ENCODE results near the gene TSEN54. TPM values are rescaled to one million over a fixed set of nuclear protein-coding genes. Genes with fewer than 3 reads are reported as not detected.

The TSEN54 gene
- total RNA-seq, 1 experiment from 2014 or later: 36.6 TPM

GRCh38 chr17:75496005-75496404 lies 20.3 kb upstream of the TSEN54 start:
- H3K36me3 ChIP-seq (ENCODE audit: insufficient read depth, low read length, poor library complexity, severe bottlenecking): peaks cover 45% of the 10 kb centered on the region
- CTCF ChIA-PET: no interaction called here

GRCh38 chr17:75498039-75498725 lies 18.1 kb upstream of the TSEN54 start:
- BruUV-seq (replicated peaks): no TSS peak
- intact Hi-C loops (cut with micrococcal nuclease; ENCODE audit: unreplicated experiment): no loop called here
- no peaks in the 10 kb centered on the region for H3K27me3 ChIP-seq (replicated peaks; ENCODE audit: insufficient read depth, low read depth, low read length, poor library complexity)
- H3K27ac ChIP-seq (ENCODE audit: low read depth, low read length, poor library complexity, severe bottlenecking): no peak overlapping the region
- no peak for TF ChIP-seq EZH2 (IDR thresholded peaks at IDR 0.05; ENCODE audit: borderline replicate concordance, low read depth, low read length, poor library complexity, severe bottlenecking)
- TF ChIP-seq, protein P1, sequence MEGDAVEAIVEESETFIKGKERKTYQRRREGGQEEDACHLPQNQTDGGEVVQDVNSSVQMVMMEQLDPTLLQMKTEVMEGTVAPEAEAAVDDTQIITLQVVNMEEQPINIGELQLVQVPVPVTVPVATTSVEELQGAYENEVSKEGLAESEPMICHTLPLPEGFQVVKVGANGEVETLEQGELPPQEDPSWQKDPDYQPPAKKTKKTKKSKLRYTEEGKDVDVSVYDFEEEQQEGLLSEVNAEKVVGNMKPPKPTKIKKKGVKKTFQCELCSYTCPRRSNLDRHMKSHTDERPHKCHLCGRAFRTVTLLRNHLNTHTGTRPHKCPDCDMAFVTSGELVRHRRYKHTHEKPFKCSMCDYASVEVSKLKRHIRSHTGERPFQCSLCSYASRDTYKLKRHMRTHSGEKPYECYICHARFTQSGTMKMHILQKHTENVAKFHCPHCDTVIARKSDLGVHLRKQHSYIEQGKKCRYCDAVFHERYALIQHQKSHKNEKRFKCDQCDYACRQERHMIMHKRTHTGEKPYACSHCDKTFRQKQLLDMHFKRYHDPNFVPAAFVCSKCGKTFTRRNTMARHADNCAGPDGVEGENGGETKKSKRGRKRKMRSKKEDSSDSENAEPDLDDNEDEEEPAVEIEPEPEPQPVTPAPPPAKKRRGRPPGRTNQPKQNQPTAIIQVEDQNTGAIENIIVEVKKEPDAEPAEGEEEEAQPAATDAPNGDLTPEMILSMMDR (conservative IDR thresholded peaks at IDR 0.05; ENCODE audit: low read depth, low read length): no peak
- peaks cover 37% of the 10 kb centered on the region for H3K36me3 ChIP-seq (ENCODE audit: insufficient read depth, low read length, poor library complexity, severe bottlenecking)
- ChIA-PET CTCF (no interaction called here), POLR2A (ENCODE audit: low non-redundant PET) (no interaction called here)
- H3K9me3 ChIP-seq (ENCODE audit: low read depth, low read length, poor library complexity, severe bottlenecking): no peaks in the 10 kb centered on the region
- no peak overlapping the region for H3K4me3 ChIP-seq (ENCODE audit: low read depth, low read length, poor library complexity, severe bottlenecking)
- H3K4me1 ChIP-seq (ENCODE audit: insufficient read depth, low read length, poor library complexity, severe bottlenecking): no peaks in the 10 kb centered on the region
- DNase-seq (ENCODE audit: low spot score): no peak

More at GRCh38 chr17:75496005-75496404, 20.3 kb upstream of the TSEN54 start:
- DNase-seq (ENCODE audit: low spot score): no peak
- POLR2A ChIA-PET (ENCODE audit: low non-redundant PET): no interaction called here
- TF ChIP-seq, protein P1 (conservative IDR thresholded peaks at IDR 0.05; ENCODE audit: low read depth, low read length): no peak
- no peak for TF ChIP-seq EZH2 (IDR thresholded peaks at IDR 0.05; ENCODE audit: borderline replicate concordance, low read depth, low read length, poor library complexity, severe bottlenecking)
- H3K27me3 ChIP-seq (replicated peaks; ENCODE audit: insufficient read depth, low read depth, low read length, poor library complexity): no peaks in the 10 kb centered on the region
- no peak overlapping the region for H3K27ac ChIP-seq (ENCODE audit: low read depth, low read length, poor library complexity, severe bottlenecking)
- no peaks in the 10 kb centered on the region for H3K4me1 ChIP-seq (ENCODE audit: insufficient read depth, low read length, poor library complexity, severe bottlenecking)
- H3K4me3 ChIP-seq (ENCODE audit: low read depth, low read length, poor library complexity, severe bottlenecking): no peak overlapping the region
- H3K9me3 ChIP-seq (ENCODE audit: low read depth, low read length, poor library complexity, severe bottlenecking): no peaks in the 10 kb centered on the region
- BruUV-seq (replicated peaks): no TSS peak
- intact Hi-C loops (cut with micrococcal nuclease; ENCODE audit: unreplicated experiment): no loop called here

DNA sequence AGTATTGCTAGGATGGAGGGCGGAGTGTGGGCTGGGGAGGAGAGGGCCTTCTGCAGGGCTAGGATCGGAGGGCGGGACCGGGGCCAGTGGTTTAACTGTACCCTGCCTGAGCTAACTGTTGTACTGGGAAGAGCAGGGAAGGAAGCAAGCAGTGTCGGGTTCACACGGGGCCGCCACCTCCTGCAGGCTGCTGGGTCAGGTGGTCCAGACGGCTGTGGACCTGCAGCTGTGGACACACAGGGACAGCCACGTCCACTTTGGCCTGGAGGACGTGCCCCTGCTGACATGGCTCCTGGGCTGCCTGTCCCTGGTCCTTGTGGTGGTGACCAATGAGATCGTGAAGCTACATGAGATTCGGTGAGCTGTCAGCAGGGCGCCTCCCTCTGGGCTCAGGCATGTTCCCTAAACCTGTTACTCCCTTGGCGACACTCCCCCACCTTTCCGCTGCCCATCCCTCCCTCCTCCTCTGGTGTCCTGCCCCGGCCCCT lies 17.6 kb upstream of the TSEN54 start:
- intact Hi-C loops (cut with micrococcal nuclease; ENCODE audit: unreplicated experiment): no loop called here
- ChIA-PET POLR2A (ENCODE audit: low non-redundant PET) (no interaction called here), CTCF (no interaction called here)
- peaks cover 33% of the 10 kb centered on the region for H3K36me3 ChIP-seq (ENCODE audit: insufficient read depth, low read length, poor library complexity, severe bottlenecking)
- no TSS peak for BruUV-seq (replicated peaks)
- no peak for DNase-seq (ENCODE audit: low spot score)
- H3K27ac ChIP-seq (ENCODE audit: low read depth, low read length, poor library complexity, severe bottlenecking): no peak overlapping the region
- TF ChIP-seq EZH2 (IDR thresholded peaks at IDR 0.05; ENCODE audit: borderline replicate concordance, low read depth, low read length, poor library complexity, severe bottlenecking): no peak
- H3K4me3 ChIP-seq (ENCODE audit: low read depth, low read length, poor library complexity, severe bottlenecking): no peak overlapping the region
- H3K9me3 ChIP-seq (ENCODE audit: low read depth, low read length, poor library complexity, severe bottlenecking): no peaks in the 10 kb centered on the region
- no peaks in the 10 kb centered on the region for H3K27me3 ChIP-seq (replicated peaks; ENCODE audit: insufficient read depth, low read depth, low read length, poor library complexity)
- no peaks in the 10 kb centered on the region for H3K4me1 ChIP-seq (ENCODE audit: insufficient read depth, low read length, poor library complexity, severe bottlenecking)

Data from A673 (cell line).